A549 (cell line): Measurements from ENCODE around the gene NPAS2. TPM values are rescaled to one million over a fixed set of nuclear protein-coding genes. Genes with fewer than 3 reads are reported as not detected.

Experiments used
- ATAC-seq, 2 experiments: fragments of 200-7000 bp in 1 of 2; fragments of >200 bp in 1 of 2; cut with Nextera tagmentation in 1 of 2; cut with Tn5 transposase in 1 of 2; 3 replicates each; pipeline versions ENCODE4 v1.8.0 to v1.9.1; 2018 to 2020; ENCODE audit warnings: mild to moderate bottlenecking in 1 of 2, moderate library complexity in 1 of 2
- CTCF ChIA-PET: fragments of 300-600 bp; sonication (Branson Sonifier 250); formaldehyde crosslinking; extraction: SDS; loops from one replicate; lab custom pipeline; 2021; ENCODE audit warnings: antibody characterized with exemption, inconsistent platforms; lab: Yijun Ruan, JAX
- POLR2A ChIA-PET: fragments of 350-600 bp; formaldehyde crosslinking; extraction: SDS; loops from one replicate; lab custom pipeline; 2021; ENCODE audit warnings: antibody characterized with exemption, inconsistent platforms; lab: Yijun Ruan, JAX
- DNase-seq, 2 experiments: peaks; one replicate each; pipeline versions ENCODE4 v3.0.0 to v3.0.0-alpha.2; 2011 to 2016; ENCODE audit warnings: low read depth in 1 of 2, low spot score in 1 of 2
- FAIRE-seq: peaks from 2 replicates; lab custom pipeline; 2011; peaks lifted over from hg19 to GRCh38; lab: Jason Lieb, UNC
- H3K27ac ChIP-seq, 2 experiments: fragments of >200 bp; sonication (Bioruptor Twin); formaldehyde crosslinking; 3 replicates each; pipeline ENCODE4 v1.5.1; 2016 to 2017
- H3K4me1 ChIP-seq: fragments of >200 bp; sonication (Bioruptor Twin); formaldehyde crosslinking; 3 replicates; pipeline ENCODE4 v1.6.1; 2016
- H3K4me2 ChIP-seq: fragments of >200 bp; sonication (Bioruptor Twin); formaldehyde crosslinking; 3 replicates; pipeline ENCODE4 v1.6.1; 2016
- H3K4me3 ChIP-seq: fragments of >200 bp; sonication (Bioruptor Twin); formaldehyde crosslinking; 3 replicates; pipeline ENCODE4 v1.5.1; 2016
- H3K9me3 ChIP-seq: fragments of >200 bp; sonication (Bioruptor Twin); formaldehyde crosslinking; 3 replicates; pipeline ENCODE4 v1.6.1; 2016
- CBX2 ChIP-seq: fragments of 200-600 bp; sonication (generic); IDR thresholded peaks from 2 replicates; pipeline ENCODE4 v1.6.1; 2016; ENCODE audit warnings: low read depth, mild to moderate bottlenecking, borderline replicate concordance
- CHD4 ChIP-seq: fragments of 200-600 bp; sonication (generic); IDR thresholded peaks from 2 replicates; pipeline ENCODE4 v1.6.1; 2016; ENCODE audit warnings: antibody characterized with exemption, mild to moderate bottlenecking, borderline replicate concordance
- E2F6 ChIP-seq: IDR thresholded peaks from 2 replicates; pipeline ENCODE4 v1.6.1; 2012; ENCODE audit warnings: low read depth, borderline replicate concordance
- FOSB ChIP-seq: fragments of 250-450 bp; sonication (Bioruptor Pico); IDR thresholded peaks from 2 replicates; pipeline ENCODE4 v1.5.0; 2020; ENCODE audit warnings: mild to moderate bottlenecking, moderate library complexity
- HOXB5 ChIP-seq: fragments of 250-450 bp; sonication (Bioruptor Pico); IDR thresholded peaks from 2 replicates; pipeline ENCODE4 v1.5.0; 2020; ENCODE audit warnings: mild to moderate bottlenecking, moderate library complexity
- JUNB ChIP-seq: fragments of >200 bp; sonication (Bioruptor Twin); formaldehyde crosslinking; IDR thresholded peaks from 2 replicates; pipeline ENCODE4 v1.6.1; 2016
- KDM1A ChIP-seq: fragments of 200-600 bp; sonication (generic); IDR thresholded peaks from 2 replicates; pipeline ENCODE4 v1.6.1; 2016; ENCODE audit warnings: low read depth, mild to moderate bottlenecking
- MAFK ChIP-seq: fragments of 450-650 bp; IDR thresholded peaks from 2 replicates; pipeline ENCODE4 v1.6.1; 2014; ENCODE audit not compliant: partially characterized antibody
- MAX ChIP-seq: IDR thresholded peaks from 2 replicates; pipeline ENCODE4 v1.6.1; 2012
- MAZ ChIP-seq: fragments of 150-350 bp; IDR thresholded peaks from 2 replicates; pipeline ENCODE4 v1.6.1; 2014; ENCODE audit warnings: antibody characterized with exemption, low read depth, low read length, borderline replicate concordance
- MYC ChIP-seq: IDR thresholded peaks from 2 replicates; pipeline ENCODE4 v1.6.1; 2012; ENCODE audit warnings: mild to moderate bottlenecking, inconsistent platforms, low read length, improper control_type of control experiment, borderline replicate concordance
- NFE2L2 ChIP-seq: fragments of 150-350 bp; conservative IDR thresholded peaks from 2 replicates; pipeline ENCODE4 v1.6.1; 2014; ENCODE audit warnings: low read length
- PBX3 ChIP-seq: IDR thresholded peaks from 2 replicates; pipeline ENCODE4 v1.6.1; 2012
- POLR2AphosphoS2 ChIP-seq: conservative IDR thresholded peaks from 2 replicates; pipeline ENCODE4 v1.6.1; 2012; ENCODE audit warnings: low read length, improper control_type of control experiment, inconsistent platforms
- RAD21 ChIP-seq, 2 experiments: fragments of >200 bp in 1 of 2; sonication (Bioruptor Twin) in 1 of 2; formaldehyde crosslinking in 1 of 2; IDR thresholded peaks in 1 of 2; conservative IDR thresholded peaks in 1 of 2; 2 replicates in 1 of 2; 3 replicates in 1 of 2; pipeline ENCODE4 v1.6.1; 2012 to 2018; ENCODE audit warnings: inconsistent platforms in 1 of 2
- RFX5 ChIP-seq: fragments of 450-650 bp; IDR thresholded peaks from 2 replicates; pipeline ENCODE4 v1.7.1; 2014; ENCODE audit warnings: antibody characterized with exemption, mild to moderate bottlenecking, moderate library complexity
- ZFP36 ChIP-seq: fragments of 450-650 bp; IDR thresholded peaks from 2 replicates; pipeline ENCODE4 v1.6.1; 2014; ENCODE audit warnings: borderline replicate concordance; ENCODE audit not compliant: partially characterized antibody
- ZNF302 ChIP-seq: fragments of 250-450 bp; sonication (Bioruptor Pico); IDR thresholded peaks from 2 replicates; pipeline ENCODE4 v1.9.0; 2021; ENCODE audit warnings: inconsistent platforms, mild to moderate bottlenecking, moderate library complexity
- ZSCAN20 ChIP-seq: fragments of 250-450 bp; sonication (Bioruptor Pico); IDR thresholded peaks from 2 replicates; pipeline ENCODE4 v1.8.0; 2022; ENCODE audit warnings: mild to moderate bottlenecking, moderate library complexity
- WGBS: methylation state at CpG from one replicate; pipeline ENCODE4 v1.1.6; 2017; ENCODE audit errors: missing lambda C conversion rate; 5-methylcytosine and 5-hydroxymethylcytosine counted together
- polyA plus RNA-seq, 4 experiments: library from polyadenylated mRNA; depleted of rRNA in 3 of 4; stranded (reverse); fragments of >200 nt; fragmentation: RNase III in 1 of 4; extraction: RNeasy Plus Mini Kit Qiagen cat#74134 plus additional on column Dnase treatment in 1 of 4; gene quantifications; 2 replicates in 3 of 4; 3 replicates in 1 of 4; pipeline ENCODE4 v1.2.3, GENCODE V29; 2011 to 2017
- TF ChIP-seq, protein P1 (sequence below): fragments of >200 bp; sonication (Bioruptor Twin); formaldehyde crosslinking; IDR thresholded peaks from 3 replicates; pipeline ENCODE4 v1.5.1; 2016
- TF ChIP-seq, protein P2 (sequence below): fragments of >200 bp; sonication (Bioruptor Twin); formaldehyde crosslinking; IDR thresholded peaks from 3 replicates; pipeline ENCODE4 v1.6.1; 2016
- TF ChIP-seq, protein P3 (sequence below): fragments of 450-650 bp; IDR thresholded peaks from 2 replicates; pipeline ENCODE4 v1.6.1; 2014; ENCODE audit warnings: antibody characterized with exemption
- TF ChIP-seq, protein P4 (sequence below): fragments of 250-450 bp; sonication (Bioruptor Pico); IDR thresholded peaks from 2 replicates; pipeline ENCODE4 v1.5.0; 2020; ENCODE audit warnings: low read depth, mild to moderate bottlenecking, moderate library complexity

NPAS2 gene
- polyA plus RNA-seq, 2 of the 4 experiments (the other 2 are of a cell fraction): 31.4 to 56.1 TPM

DNA sequence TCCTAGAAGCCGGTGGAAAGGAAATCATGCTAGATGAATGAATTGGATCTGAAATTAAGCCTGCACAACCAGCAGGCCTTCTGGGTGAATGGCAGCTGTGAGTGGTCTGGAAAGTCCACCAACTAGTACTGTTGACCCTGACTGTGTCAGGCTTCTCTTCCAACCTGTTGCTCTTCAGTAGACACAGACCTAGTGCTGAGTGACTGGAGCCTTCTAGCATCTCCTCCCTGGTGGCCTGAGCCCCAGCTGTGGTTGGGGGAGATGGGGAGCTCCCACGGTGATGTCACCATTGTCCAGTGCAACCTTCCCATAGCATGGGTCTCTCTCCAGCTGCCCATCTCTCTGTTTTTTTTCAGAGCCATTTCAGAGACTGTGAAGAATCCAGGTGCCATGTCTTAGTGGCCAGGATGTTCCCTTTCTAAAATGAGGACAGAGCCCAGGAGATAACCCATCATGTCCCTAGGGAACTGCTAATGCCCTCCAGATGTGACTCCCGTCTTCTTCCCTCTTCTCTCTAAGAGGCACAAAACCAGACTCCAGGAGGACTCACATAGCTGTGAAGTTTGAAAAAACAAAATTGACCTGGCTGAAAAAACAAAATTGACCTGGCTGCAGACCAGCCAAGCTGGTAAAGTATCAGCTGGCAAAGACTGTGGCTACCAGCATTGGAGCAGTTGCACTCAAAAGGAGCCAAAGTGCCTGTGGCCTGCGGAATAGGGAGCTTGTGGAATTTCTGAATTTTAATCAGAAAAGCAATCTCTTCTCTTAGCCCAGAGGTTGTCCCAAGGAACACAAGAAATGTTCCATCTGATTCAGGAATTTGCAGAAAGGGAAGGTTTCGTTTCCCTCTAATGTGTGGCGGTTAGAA, 114.8 kb downstream of the NPAS2 start:
- no peak for TF ChIP-seq ZFP36
- no peak for TF ChIP-seq RAD21 (conservative IDR thresholded peaks at IDR 0.05 in 1 of 2, IDR thresholded peaks at IDR 0.05 in 1 of 2)
- no peak for TF ChIP-seq CHD4
- no peak for TF ChIP-seq PBX3
- no peak for TF ChIP-seq NFE2L2
- TF ChIP-seq MAFK: no peak
- no peak for TF ChIP-seq MYC
- no peak for TF ChIP-seq ZSCAN20 (CRISPR knock-in tag)
- TF ChIP-seq, protein P1, sequence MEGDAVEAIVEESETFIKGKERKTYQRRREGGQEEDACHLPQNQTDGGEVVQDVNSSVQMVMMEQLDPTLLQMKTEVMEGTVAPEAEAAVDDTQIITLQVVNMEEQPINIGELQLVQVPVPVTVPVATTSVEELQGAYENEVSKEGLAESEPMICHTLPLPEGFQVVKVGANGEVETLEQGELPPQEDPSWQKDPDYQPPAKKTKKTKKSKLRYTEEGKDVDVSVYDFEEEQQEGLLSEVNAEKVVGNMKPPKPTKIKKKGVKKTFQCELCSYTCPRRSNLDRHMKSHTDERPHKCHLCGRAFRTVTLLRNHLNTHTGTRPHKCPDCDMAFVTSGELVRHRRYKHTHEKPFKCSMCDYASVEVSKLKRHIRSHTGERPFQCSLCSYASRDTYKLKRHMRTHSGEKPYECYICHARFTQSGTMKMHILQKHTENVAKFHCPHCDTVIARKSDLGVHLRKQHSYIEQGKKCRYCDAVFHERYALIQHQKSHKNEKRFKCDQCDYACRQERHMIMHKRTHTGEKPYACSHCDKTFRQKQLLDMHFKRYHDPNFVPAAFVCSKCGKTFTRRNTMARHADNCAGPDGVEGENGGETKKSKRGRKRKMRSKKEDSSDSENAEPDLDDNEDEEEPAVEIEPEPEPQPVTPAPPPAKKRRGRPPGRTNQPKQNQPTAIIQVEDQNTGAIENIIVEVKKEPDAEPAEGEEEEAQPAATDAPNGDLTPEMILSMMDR: no peak
- no peak for TF ChIP-seq CBX2
- TF ChIP-seq KDM1A: no peak
- TF ChIP-seq POLR2AphosphoS2: no peak
- no peak for TF ChIP-seq FOSB
- no peak for TF ChIP-seq RFX5
- TF ChIP-seq, protein P2, sequence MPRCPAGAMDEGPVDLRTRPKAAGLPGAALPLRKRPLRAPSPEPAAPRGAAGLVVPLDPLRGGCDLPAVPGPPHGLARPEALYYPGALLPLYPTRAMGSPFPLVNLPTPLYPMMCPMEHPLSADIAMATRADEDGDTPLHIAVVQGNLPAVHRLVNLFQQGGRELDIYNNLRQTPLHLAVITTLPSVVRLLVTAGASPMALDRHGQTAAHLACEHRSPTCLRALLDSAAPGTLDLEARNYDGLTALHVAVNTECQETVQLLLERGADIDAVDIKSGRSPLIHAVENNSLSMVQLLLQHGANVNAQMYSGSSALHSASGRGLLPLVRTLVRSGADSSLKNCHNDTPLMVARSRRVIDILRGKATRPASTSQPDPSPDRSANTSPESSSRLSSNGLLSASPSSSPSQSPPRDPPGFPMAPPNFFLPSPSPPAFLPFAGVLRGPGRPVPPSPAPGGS: no peak
- no peak for TF ChIP-seq MAZ
- ChIA-PET POLR2A (no interaction called here), CTCF (interaction anchor here (0.6 to 1.4 kb wide), 4 partner anchors 21 to 328 kb away, joined by 3 read pairs; no protein-coding TSS in a partner anchor)
- WGBS: 94% methylated on average over 6 of the region's 6 CpGs
- Histone ChIP-seq H3K4me2 (no peak overlapping the region), H3K4me1 (no peaks in the 10 kb centered on the region), H3K4me3 (no peak overlapping the region), H3K9me3 (no peaks in the 10 kb centered on the region), H3K27ac (no peak overlapping the region)
- ATAC-seq (no peak), FAIRE-seq (no peak), DNase-seq (no peak)

DNA sequence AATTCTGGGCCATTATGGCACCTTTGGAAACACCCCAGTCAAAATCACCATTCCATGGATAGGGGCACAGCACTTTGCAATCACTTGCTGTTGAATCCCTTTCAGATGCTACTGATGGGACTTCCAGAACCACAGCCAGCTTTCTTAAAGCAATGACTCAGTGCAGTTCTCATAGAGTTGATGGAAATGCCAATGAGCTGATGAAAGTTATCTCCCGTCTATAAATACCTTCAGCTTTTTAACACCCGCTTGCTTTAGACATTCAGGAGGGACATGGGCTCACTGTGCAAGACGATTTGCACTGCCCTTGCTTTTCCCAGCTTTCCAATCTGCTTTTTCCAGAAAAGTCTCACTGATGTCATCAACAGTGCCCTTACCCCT, 115.4 kb downstream of the NPAS2 start:
- no peak overlapping the region for H3K4me2 ChIP-seq

More for the DNA sequence above, 115.4 kb downstream of the NPAS2 start:
- 86% methylated on average over 3 of the region's 3 CpGs for WGBS
- TF ChIP-seq E2F6 (no peak), HOXB5 (CRISPR knock-in tag) (no peak), MAX (no peak), ZNF302 (no peak), POLR2AphosphoS2 (no peak), FOSB (no peak), MAFK (no peak), JUNB (no peak), PBX3 (no peak), MYC (no peak)
- TF ChIP-seq, protein P3, sequence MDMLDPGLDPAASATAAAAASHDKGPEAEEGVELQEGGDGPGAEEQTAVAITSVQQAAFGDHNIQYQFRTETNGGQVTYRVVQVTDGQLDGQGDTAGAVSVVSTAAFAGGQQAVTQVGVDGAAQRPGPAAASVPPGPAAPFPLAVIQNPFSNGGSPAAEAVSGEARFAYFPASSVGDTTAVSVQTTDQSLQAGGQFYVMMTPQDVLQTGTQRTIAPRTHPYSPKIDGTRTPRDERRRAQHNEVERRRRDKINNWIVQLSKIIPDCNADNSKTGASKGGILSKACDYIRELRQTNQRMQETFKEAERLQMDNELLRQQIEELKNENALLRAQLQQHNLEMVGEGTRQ: no peak
- TF ChIP-seq, protein P4, sequence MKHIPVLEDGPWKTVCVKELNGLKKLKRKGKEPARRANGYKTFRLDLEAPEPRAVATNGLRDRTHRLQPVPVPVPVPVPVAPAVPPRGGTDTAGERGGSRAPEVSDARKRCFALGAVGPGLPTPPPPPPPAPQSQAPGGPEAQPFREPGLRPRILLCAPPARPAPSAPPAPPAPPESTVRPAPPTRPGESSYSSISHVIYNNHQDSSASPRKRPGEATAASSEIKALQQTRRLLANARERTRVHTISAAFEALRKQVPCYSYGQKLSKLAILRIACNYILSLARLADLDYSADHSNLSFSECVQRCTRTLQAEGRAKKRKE (CRISPR knock-in tag): no peak
- ChIA-PET CTCF (interaction anchor here (0.6 to 1.4 kb wide), 3 partner anchors 20 to 328 kb away, joined by 3 read pairs; no protein-coding TSS in a partner anchor), POLR2A (no interaction called here)
- Histone ChIP-seq H3K4me1 (no peaks in the 10 kb centered on the region), H3K4me3 (no peak overlapping the region), H3K27ac (no peak overlapping the region), H3K9me3 (no peaks in the 10 kb centered on the region)
- FAIRE-seq (no peak), DNase-seq (no peak), ATAC-seq (no peak)
